ENCODE measurements around the gene PARP1.

DNA sequence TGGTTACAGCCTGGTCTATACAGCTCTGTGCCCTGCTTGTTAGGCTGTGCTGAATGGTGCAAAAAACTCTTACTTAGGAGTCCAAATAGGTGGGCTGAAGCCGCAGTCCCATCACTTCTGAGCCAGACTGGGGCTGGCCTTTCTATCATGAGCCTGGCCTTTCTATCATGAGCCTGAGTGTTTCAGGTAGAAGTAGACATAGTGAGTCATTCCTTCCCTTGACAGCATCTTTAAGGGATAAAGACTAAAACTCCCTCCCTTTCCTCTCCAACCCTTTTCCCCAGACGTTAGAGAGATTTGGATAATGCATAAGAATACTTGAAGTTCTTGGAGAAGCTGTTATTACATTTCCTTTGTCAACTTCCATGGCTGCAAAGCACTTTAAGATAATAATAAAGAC is 46.5 kb upstream of the PARP1 start:
- TF ChIP-seq, protein P1, sequence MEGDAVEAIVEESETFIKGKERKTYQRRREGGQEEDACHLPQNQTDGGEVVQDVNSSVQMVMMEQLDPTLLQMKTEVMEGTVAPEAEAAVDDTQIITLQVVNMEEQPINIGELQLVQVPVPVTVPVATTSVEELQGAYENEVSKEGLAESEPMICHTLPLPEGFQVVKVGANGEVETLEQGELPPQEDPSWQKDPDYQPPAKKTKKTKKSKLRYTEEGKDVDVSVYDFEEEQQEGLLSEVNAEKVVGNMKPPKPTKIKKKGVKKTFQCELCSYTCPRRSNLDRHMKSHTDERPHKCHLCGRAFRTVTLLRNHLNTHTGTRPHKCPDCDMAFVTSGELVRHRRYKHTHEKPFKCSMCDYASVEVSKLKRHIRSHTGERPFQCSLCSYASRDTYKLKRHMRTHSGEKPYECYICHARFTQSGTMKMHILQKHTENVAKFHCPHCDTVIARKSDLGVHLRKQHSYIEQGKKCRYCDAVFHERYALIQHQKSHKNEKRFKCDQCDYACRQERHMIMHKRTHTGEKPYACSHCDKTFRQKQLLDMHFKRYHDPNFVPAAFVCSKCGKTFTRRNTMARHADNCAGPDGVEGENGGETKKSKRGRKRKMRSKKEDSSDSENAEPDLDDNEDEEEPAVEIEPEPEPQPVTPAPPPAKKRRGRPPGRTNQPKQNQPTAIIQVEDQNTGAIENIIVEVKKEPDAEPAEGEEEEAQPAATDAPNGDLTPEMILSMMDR (IDR thresholded peaks at IDR 0.05): no peak
- no peak for TF ChIP-seq POLR2A (IDR thresholded peaks at IDR 0.05)
